HEK293 (cell line): Measurements from ENCODE around the gene CACNA2D3.

ENCODE experiments used
- CTCF ChIA-PET: fragments of 350-600 bp; formaldehyde crosslinking; extraction: SDS; loops from one replicate; lab custom pipeline; 2021; ENCODE audit warnings: antibody characterized with exemption; lab: Yijun Ruan, JAX
- POLR2A ChIA-PET: fragments of 300-600 bp; formaldehyde crosslinking; extraction: SDS; loops from one replicate; lab custom pipeline; 2020; ENCODE audit warnings: antibody characterized with exemption, inconsistent platforms; lab: Yijun Ruan, JAX
- H3K27ac ChIP-seq: fragments of 200-500 bp; sonication (Bioruptor generic); 2 replicates; pipeline ENCODE4 v1.5.1; 2014; ENCODE audit warnings: low read depth, low read length, control low read depth, inconsistent platforms; ENCODE audit errors: extremely low read depth
- H3K36me3 ChIP-seq, 2 experiments: fragments of 200-500 bp in 1 of 2; sonication (Bioruptor generic) in 1 of 2; 1 replicate in 1 of 2; 2 replicates in 1 of 2; pipeline ENCODE4 v1.5.1; 2014 to 2017; ENCODE audit warnings: inconsistent platforms in 2 of 2, low read length in 2 of 2; ENCODE audit not compliant: control insufficient read depth in 2 of 2, insufficient read depth in 1 of 2
- H3K4me1 ChIP-seq: fragments of 200-500 bp; sonication (Bioruptor generic); 2 replicates; pipeline ENCODE4 v1.5.1; 2014; ENCODE audit warnings: mild to moderate bottlenecking, low read length, inconsistent platforms; ENCODE audit not compliant: control insufficient read depth, insufficient read depth
- H3K4me3 ChIP-seq: 2 replicates; pipeline ENCODE4 v1.5.1; 2011; ENCODE audit warnings: low read depth, mild to moderate bottlenecking, control low read depth, low read length, moderate library complexity
- H3K9me3 ChIP-seq: fragments of 200-500 bp; sonication (Bioruptor generic); 2 replicates; pipeline ENCODE4 v1.5.1; 2014; ENCODE audit warnings: low read depth, low read length, inconsistent platforms; ENCODE audit not compliant: control insufficient read depth, insufficient read depth
- PRDM6 ChIP-seq: fragments of 450-650 bp; formaldehyde crosslinking; IDR thresholded peaks from 2 replicates; pipeline ENCODE4 v1.5.1; 2017; ENCODE audit warnings: missing biosample characterization, missing genetic modification characterization
- ZBTB17 ChIP-seq: fragments of 450-650 bp; formaldehyde crosslinking; IDR thresholded peaks from 2 replicates; pipeline ENCODE4 v1.5.1; 2016; ENCODE audit warnings: missing biosample characterization, missing genetic modification characterization
- ZBTB26 ChIP-seq: fragments of 450-650 bp; formaldehyde crosslinking; optimal IDR thresholded peaks from 2 replicates; pipeline ENCODE3; 2016; ENCODE audit warnings: missing biosample characterization, mild to moderate bottlenecking, missing genetic modification characterization
- ZFP69B ChIP-seq: fragments of 450-650 bp; formaldehyde crosslinking; IDR thresholded peaks from 2 replicates; pipeline ENCODE4 v1.5.1; 2016; ENCODE audit warnings: missing biosample characterization, missing genetic modification characterization
- ZNF133 ChIP-seq: fragments of 450-650 bp; formaldehyde crosslinking; IDR thresholded peaks from 2 replicates; pipeline ENCODE4 v1.5.1; 2016; ENCODE audit warnings: missing biosample characterization, missing genetic modification characterization
- ZNF157 ChIP-seq: fragments of 450-650 bp; formaldehyde crosslinking; IDR thresholded peaks from 2 replicates; pipeline ENCODE4 v1.5.1; 2016; ENCODE audit warnings: missing biosample characterization, missing genetic modification characterization
- ZNF202 ChIP-seq: fragments of 450-650 bp; formaldehyde crosslinking; IDR thresholded peaks from 2 replicates; pipeline ENCODE4 v1.5.1; 2016; ENCODE audit warnings: missing biosample characterization, missing genetic modification characterization, borderline replicate concordance
- ZNF214 ChIP-seq: fragments of 450-650 bp; formaldehyde crosslinking; IDR thresholded peaks from 2 replicates; pipeline ENCODE4 v1.5.1; 2017; ENCODE audit warnings: missing biosample characterization, mild to moderate bottlenecking, missing genetic modification characterization, borderline replicate concordance
- ZNF350 ChIP-seq: fragments of 450-650 bp; formaldehyde crosslinking; IDR thresholded peaks from 2 replicates; pipeline ENCODE4 v1.5.0; 2017; ENCODE audit warnings: missing biosample characterization, mild to moderate bottlenecking, missing genetic modification characterization
- ZNF37A ChIP-seq: fragments of 450-650 bp; IDR thresholded peaks from 2 replicates; pipeline ENCODE4 v1.5.1; 2018; ENCODE audit warnings: missing biosample characterization, missing genetic modification characterization
- ZNF426 ChIP-seq: fragments of 450-650 bp; formaldehyde crosslinking; IDR thresholded peaks from 2 replicates; pipeline ENCODE4 v1.5.1; 2017; ENCODE audit warnings: missing biosample characterization, missing genetic modification characterization, mild to moderate bottlenecking, inconsistent platforms, moderate library complexity
- ZNF449 ChIP-seq: fragments of 450-650 bp; formaldehyde crosslinking; IDR thresholded peaks from 2 replicates; pipeline ENCODE4 v1.5.1; 2017; ENCODE audit warnings: missing biosample characterization, mild to moderate bottlenecking, missing genetic modification characterization, moderate library complexity
- ZNF48 ChIP-seq: fragments of 450-650 bp; formaldehyde crosslinking; IDR thresholded peaks from 2 replicates; pipeline ENCODE4 v1.5.1; 2016; ENCODE audit warnings: missing biosample characterization, missing genetic modification characterization
- ZNF558 ChIP-seq: fragments of 450-650 bp; formaldehyde crosslinking; IDR thresholded peaks from 2 replicates; pipeline ENCODE4 v1.5.1; 2016; ENCODE audit warnings: missing biosample characterization, missing genetic modification characterization
- ZNF596 ChIP-seq: fragments of 450-650 bp; IDR thresholded peaks from 2 replicates; pipeline ENCODE4 v1.5.0; 2018; ENCODE audit warnings: missing biosample characterization, mild to moderate bottlenecking, missing genetic modification characterization, moderate library complexity
- ZNF600 ChIP-seq: fragments of 450-650 bp; formaldehyde crosslinking; IDR thresholded peaks from 2 replicates; pipeline ENCODE4 v1.5.1; 2016; ENCODE audit warnings: missing biosample characterization, missing genetic modification characterization
- ZNF660 ChIP-seq: fragments of 450-650 bp; IDR thresholded peaks from 2 replicates; pipeline ENCODE4 v1.5.1; 2018; ENCODE audit warnings: missing biosample characterization, mild to moderate bottlenecking, missing genetic modification characterization
- ZNF785 ChIP-seq: fragments of 450-650 bp; formaldehyde crosslinking; IDR thresholded peaks from 2 replicates; pipeline ENCODE4 v1.5.1; 2016; ENCODE audit warnings: missing biosample characterization, missing genetic modification characterization
- TF ChIP-seq, protein P1 (sequence below): fragments of 450-650 bp; formaldehyde crosslinking; IDR thresholded peaks from 2 replicates; pipeline ENCODE4 v1.5.1; 2016; ENCODE audit warnings: missing biosample characterization, missing genetic modification characterization
- TF ChIP-seq, protein P2 (sequence below): fragments of 450-650 bp; formaldehyde crosslinking; IDR thresholded peaks from 2 replicates; pipeline ENCODE4 v1.5.1; 2016; ENCODE audit warnings: missing biosample characterization, missing genetic modification characterization
- TF ChIP-seq, protein P3 (sequence below): fragments of 450-650 bp; formaldehyde crosslinking; IDR thresholded peaks from 2 replicates; pipeline ENCODE4 v1.5.1; 2016; ENCODE audit warnings: missing biosample characterization, missing genetic modification characterization

Gene CACNA2D3

DNA sequence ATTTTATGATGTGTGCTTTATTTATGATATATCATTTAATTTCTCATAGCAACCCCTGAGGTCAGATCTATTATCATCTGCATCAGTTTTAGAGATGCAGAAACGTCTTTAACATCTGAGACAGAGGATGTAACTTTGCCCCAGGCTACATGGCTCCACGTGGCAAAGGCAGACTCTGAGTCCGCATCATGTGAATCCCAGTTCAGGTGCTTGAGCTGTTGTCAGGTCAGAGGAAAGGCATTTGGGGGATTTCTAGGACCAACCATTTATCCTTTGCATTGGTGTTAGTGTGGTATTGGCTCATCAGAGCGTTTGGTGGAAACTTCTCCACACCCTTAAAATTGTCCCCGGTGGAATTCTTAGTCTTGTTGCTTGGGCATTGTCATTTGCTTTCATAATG lies 10.8 kb downstream of the CACNA2D3 start:
- no peak for TF ChIP-seq ZNF350 (tag by site-specific recombination)
- TF ChIP-seq ZNF37A (tag by site-specific recombination), result no peak
- no peak for TF ChIP-seq ZFP69B (tag by site-specific recombination)
- TF ChIP-seq ZBTB17 (tag by site-specific recombination), result no peak
- Histone ChIP-seq H3K4me1 (no peaks in the 10 kb centered on the region), H3K36me3 (no peaks in the 10 kb centered on the region), H3K9me3 (no peaks in the 10 kb centered on the region), H3K4me3 (no peak overlapping the region), H3K27ac (no peak overlapping the region)
- ChIA-PET CTCF (no interaction called here), POLR2A (interaction anchor here (0.6 kb wide), 1 partner anchor 1355 kb away, joined by 3 read pairs; no protein-coding TSS in a partner anchor)

DNA sequence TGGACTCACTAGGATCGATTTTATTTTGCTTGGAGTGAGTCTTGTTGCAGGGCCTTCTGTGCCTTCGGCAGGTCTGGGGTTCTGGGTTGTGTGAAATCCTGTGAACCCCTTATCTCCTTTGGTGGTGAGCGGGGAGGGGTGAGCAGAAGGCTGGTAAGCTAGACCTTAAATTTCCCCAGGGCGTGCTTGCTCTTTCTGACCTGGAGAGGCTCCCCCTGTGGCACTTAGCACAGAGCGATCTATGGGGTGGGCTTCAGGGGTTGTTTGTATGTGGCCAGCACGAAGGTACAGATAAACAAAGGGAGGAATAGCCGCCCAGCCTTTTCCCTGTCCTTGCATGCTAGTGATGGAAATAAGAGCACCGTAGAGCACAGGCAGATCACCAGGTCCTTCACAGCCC lies 11.8 kb downstream of the CACNA2D3 start:
- no peak for TF ChIP-seq ZNF202 (tag by site-specific recombination)
- no peak for TF ChIP-seq ZBTB26 (tag by site-specific recombination)
- TF ChIP-seq ZNF785 (tag by site-specific recombination), result no peak
- TF ChIP-seq ZNF426 (tag by site-specific recombination), result no peak
- TF ChIP-seq ZNF449 (tag by site-specific recombination), result no peak
- TF ChIP-seq, protein P1, sequence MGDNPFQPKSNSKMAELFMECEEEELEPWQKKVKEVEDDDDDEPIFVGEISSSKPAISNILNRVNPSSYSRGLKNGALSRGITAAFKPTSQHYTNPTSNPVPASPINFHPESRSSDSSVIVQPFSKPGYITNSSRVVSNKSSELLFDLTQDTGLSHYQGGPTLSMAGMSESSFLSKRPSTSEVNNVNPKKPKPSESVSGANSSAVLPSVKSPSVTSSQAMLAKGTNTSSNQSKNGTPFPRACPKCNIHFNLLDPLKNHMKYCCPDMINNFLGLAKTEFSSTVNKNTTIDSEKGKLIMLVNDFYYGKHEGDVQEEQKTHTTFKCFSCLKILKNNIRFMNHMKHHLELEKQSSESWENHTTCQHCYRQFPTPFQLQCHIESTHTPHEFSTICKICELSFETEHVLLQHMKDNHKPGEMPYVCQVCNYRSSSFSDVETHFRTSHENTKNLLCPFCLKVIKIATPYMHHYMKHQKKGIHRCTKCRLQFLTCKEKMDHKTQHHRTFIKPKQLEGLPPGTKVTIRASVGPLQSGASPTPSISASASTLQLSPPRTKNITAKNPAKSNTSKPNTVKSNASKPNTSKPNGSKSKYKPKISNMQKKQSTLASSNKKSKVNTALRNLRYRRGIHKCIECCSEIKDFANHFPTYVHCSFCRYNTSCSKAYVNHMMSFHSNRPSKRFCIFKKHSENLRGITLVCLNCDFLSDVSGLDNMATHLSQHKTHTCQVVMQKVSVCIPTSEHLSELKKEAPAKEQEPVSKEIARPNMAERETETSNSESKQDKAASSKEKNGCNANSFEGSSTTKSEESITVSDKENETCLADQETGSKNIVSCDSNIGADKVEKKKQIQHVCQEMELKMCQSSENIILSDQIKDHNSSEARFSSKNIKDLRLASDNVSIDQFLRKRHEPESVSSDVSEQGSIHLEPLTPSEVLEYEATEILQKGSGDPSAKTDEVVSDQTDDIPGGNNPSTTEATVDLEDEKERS (tag by site-specific recombination), result no peak
- TF ChIP-seq ZNF596 (tag by site-specific recombination), result no peak
- no peak for TF ChIP-seq ZNF133 (tag by site-specific recombination)
- no peak for TF ChIP-seq ZNF48 (tag by site-specific recombination)
- no peak for TF ChIP-seq PRDM6 (tag by site-specific recombination)
- no peak for TF ChIP-seq ZNF214 (tag by site-specific recombination)
- TF ChIP-seq, protein P2, sequence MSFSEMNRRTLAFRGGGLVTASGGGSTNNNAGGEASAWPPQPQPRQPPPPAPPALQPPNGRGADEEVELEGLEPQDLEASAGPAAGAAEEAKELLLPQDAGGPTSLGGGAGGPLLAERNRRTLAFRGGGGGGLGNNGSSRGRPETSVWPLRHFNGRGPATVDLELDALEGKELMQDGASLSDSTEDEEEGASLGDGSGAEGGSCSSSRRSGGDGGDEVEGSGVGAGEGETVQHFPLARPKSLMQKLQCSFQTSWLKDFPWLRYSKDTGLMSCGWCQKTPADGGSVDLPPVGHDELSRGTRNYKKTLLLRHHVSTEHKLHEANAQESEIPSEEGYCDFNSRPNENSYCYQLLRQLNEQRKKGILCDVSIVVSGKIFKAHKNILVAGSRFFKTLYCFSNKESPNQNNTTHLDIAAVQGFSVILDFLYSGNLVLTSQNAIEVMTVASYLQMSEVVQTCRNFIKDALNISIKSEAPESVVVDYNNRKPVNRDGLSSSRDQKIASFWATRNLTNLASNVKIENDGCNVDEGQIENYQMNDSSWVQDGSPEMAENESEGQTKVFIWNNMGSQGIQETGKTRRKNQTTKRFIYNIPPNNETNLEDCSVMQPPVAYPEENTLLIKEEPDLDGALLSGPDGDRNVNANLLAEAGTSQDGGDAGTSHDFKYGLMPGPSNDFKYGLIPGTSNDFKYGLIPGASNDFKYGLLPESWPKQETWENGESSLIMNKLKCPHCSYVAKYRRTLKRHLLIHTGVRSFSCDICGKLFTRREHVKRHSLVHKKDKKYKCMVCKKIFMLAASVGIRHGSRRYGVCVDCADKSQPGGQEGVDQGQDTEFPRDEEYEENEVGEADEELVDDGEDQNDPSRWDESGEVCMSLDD (tag by site-specific recombination), result no peak
- TF ChIP-seq ZNF660 (tag by site-specific recombination), result no peak
- no peak for TF ChIP-seq ZNF558 (tag by site-specific recombination)
- TF ChIP-seq, protein P3, sequence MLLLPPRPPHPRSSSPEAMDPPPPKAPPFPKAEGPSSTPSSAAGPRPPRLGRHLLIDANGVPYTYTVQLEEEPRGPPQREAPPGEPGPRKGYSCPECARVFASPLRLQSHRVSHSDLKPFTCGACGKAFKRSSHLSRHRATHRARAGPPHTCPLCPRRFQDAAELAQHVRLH, result no peak
- TF ChIP-seq ZNF600 (tag by site-specific recombination), result no peak
- TF ChIP-seq ZNF157, result no peak
- TF ChIP-seq, all 188 proteins: peak for 0
- Histone ChIP-seq H3K27ac (no peak overlapping the region), H3K9me3 (no peaks in the 10 kb centered on the region), H3K4me1 (no peaks in the 10 kb centered on the region), H3K36me3 (no peaks in the 10 kb centered on the region), H3K4me3 (no peak overlapping the region)
- ChIA-PET POLR2A (no interaction called here), CTCF (interaction anchor here (0.6 kb wide), 1 partner anchor 25 kb away, joined by 3 read pairs; no protein-coding TSS in a partner anchor)
